ENCODE data around the gene FAT3. TPM values are rescaled to one million over a fixed set of nuclear protein-coding genes. Genes with fewer than 3 reads are reported as not detected.

The FAT3 gene
- total and polyA plus RNA-seq, 4 donors: 0.06 to 1.3 (median 0.62) TPM

GRCh38 chr11:92257536-92257935, 32.9 kb downstream of the FAT3 start:
- Histone ChIP-seq H3K27ac (ENCODE audit: low read depth in 1 of 2, low read length in 2 of 2) (no peak overlapping the region), H3K9me3 (ENCODE audit: control insufficient read depth in 4 of 4, low read length in 3 of 4) (no peaks in the 10 kb centered on the region), H3K36me3 (ENCODE audit: control insufficient read depth in 4 of 4, insufficient read depth in 3 of 4, low read depth in 1 of 4, low read length in 3 of 4) (no peaks in the 10 kb centered on the region), H3K27me3 (ENCODE audit: control insufficient read depth in 4 of 4, insufficient read depth in 4 of 4, low read length in 3 of 4) (no peaks in the 10 kb centered on the region), H3K9ac (ENCODE audit: low read depth in 1 of 2, low read length in 2 of 2) (no peak overlapping the region), H3K4me1 (ENCODE audit: control insufficient read depth in 4 of 4, insufficient read depth in 4 of 4, low read length in 3 of 4) (no peaks in the 10 kb centered on the region), H3K4me3 (ENCODE audit: low read depth in 1 of 3, low read length in 3 of 3) (no peak overlapping the region)
- 94% methylated on average over 4 of the region's 4 CpGs for WGBS
- DNase-seq (ENCODE audit: low spot score): no peak
- no peak for TF ChIP-seq GABPA (IDR thresholded peaks at IDR 0.05 in 1 of 2, conservative IDR thresholded peaks at IDR 0.05 in 1 of 2)
- TF ChIP-seq FOXA1 (IDR thresholded peaks at IDR 0.05): no peak
- no peak for TF ChIP-seq HNF4G (IDR thresholded peaks at IDR 0.05)
- TF ChIP-seq JUND (IDR thresholded peaks at IDR 0.05): no peak
- no peak for TF ChIP-seq MAX (IDR thresholded peaks at IDR 0.05)
- TF ChIP-seq NR2F2 (IDR thresholded peaks at IDR 0.05): no peak
- TF ChIP-seq SP1 (IDR thresholded peaks at IDR 0.05): no peak
- TF ChIP-seq FOXA2 (IDR thresholded peaks at IDR 0.05): no peak
- TF ChIP-seq ATF3 (IDR thresholded peaks at IDR 0.05): no peak
- TF ChIP-seq RAD21 (IDR thresholded peaks at IDR 0.05): no peak
- no peak for TF ChIP-seq CTCF (IDR thresholded peaks at IDR 0.05; ENCODE audit: low read depth, low read length, missing input control)
- TF ChIP-seq TAF1 (conservative IDR thresholded peaks at IDR 0.05): no peak
- TF ChIP-seq ZBTB33 (IDR thresholded peaks at IDR 0.05): no peak

GRCh38 chr11:92259861-92260260, 35.2 kb downstream of the FAT3 start:
- no peaks in the 10 kb centered on the region for H3K36me3 ChIP-seq (ENCODE audit: control insufficient read depth in 4 of 4, insufficient read depth in 3 of 4, low read depth in 1 of 4, low read length in 3 of 4)
- WGBS: 71% methylated on average over 4 of the region's 4 CpGs
- no peak overlapping the region for H3K9ac ChIP-seq (ENCODE audit: low read depth in 1 of 2, low read length in 2 of 2)
- no peaks in the 10 kb centered on the region for H3K27me3 ChIP-seq (ENCODE audit: control insufficient read depth in 4 of 4, insufficient read depth in 4 of 4, low read length in 3 of 4)
- H3K4me3 ChIP-seq (ENCODE audit: low read depth in 1 of 3, low read length in 3 of 3): no peak overlapping the region
- DNase-seq (ENCODE audit: low spot score): no peak
- TF ChIP-seq REST (IDR thresholded peaks at IDR 0.05): no peak
- no peak for TF ChIP-seq RAD21 (IDR thresholded peaks at IDR 0.05)
- no peak for TF ChIP-seq JUND (IDR thresholded peaks at IDR 0.05)
- TF ChIP-seq CTCF (IDR thresholded peaks at IDR 0.05; ENCODE audit: low read depth, low read length, missing input control): no peak
- no peak for TF ChIP-seq GABPA (IDR thresholded peaks at IDR 0.05 in 1 of 2, conservative IDR thresholded peaks at IDR 0.05 in 1 of 2)
- TF ChIP-seq YY1 (IDR thresholded peaks at IDR 0.05): no peak
- no peak for TF ChIP-seq FOXA2 (IDR thresholded peaks at IDR 0.05)
- TF ChIP-seq FOXA1 (IDR thresholded peaks at IDR 0.05): no peak
- TF ChIP-seq RXRA (IDR thresholded peaks at IDR 0.05): no peak
- TF ChIP-seq SP1 (IDR thresholded peaks at IDR 0.05): no peak
- TF ChIP-seq MAX (IDR thresholded peaks at IDR 0.05): no peak
- TF ChIP-seq HNF4G (IDR thresholded peaks at IDR 0.05): no peak
- TF ChIP-seq TAF1 (conservative IDR thresholded peaks at IDR 0.05): no peak
- no peak for TF ChIP-seq HNF4A (conservative IDR thresholded peaks at IDR 0.05)
- H3K27ac ChIP-seq (ENCODE audit: low read depth in 1 of 2, low read length in 2 of 2): no peak overlapping the region
- H3K4me1 ChIP-seq (ENCODE audit: control insufficient read depth in 4 of 4, insufficient read depth in 4 of 4, low read length in 3 of 4): no peaks in the 10 kb centered on the region
- no peaks in the 10 kb centered on the region for H3K9me3 ChIP-seq (ENCODE audit: control insufficient read depth in 4 of 4, low read length in 3 of 4)
